ENCODE data around the gene GNG3.

GNG3 gene

GRCh38 chr11:62669420-62670161 is 37.9 kb upstream of the GNG3 start:
- H3F3A ChIP-seq (ENCODE audit: control insufficient read depth, insufficient read depth), result peaks cover 55% of the 10 kb centered on the region
- peaks cover 89% of the 10 kb centered on the region for H3K79me2 ChIP-seq (ENCODE audit: control insufficient read depth, low read length)
- H3K9me2 ChIP-seq (replicated peaks; ENCODE audit: control insufficient read depth, low read length), result no peaks in the 10 kb centered on the region
- no peak for TF ChIP-seq EZH2phosphoT487 (IDR thresholded peaks at IDR 0.05; ENCODE audit: borderline replicate concordance, low read length)
- TF ChIP-seq CTCF (IDR thresholded peaks at IDR 0.05; ENCODE audit: low read depth, low read length, poor library complexity, severe bottlenecking), result no peak
- H4K20me1 ChIP-seq (ENCODE audit: control insufficient read depth, insufficient read depth, low read depth, low read length), result peaks cover 12% of the 10 kb centered on the region
- peak overlapping the region; percentile 92 for H3K27ac ChIP-seq (ENCODE audit: low read depth, low read length)
- H3K36me3 ChIP-seq (ENCODE audit: control insufficient read depth, low read length), result peaks cover 82% of the 10 kb centered on the region
- H3K27me3 ChIP-seq (ENCODE audit: control insufficient read depth, low read length), result no peaks in the 10 kb centered on the region
- H3K4me3 ChIP-seq (ENCODE audit: low read length), result peak overlapping the region; percentile 95
- peak overlapping the region; percentile 99 for H3K4me2 ChIP-seq (ENCODE audit: low read length)
- H3K4me1 ChIP-seq (ENCODE audit: control insufficient read depth, low read length), result peaks cover 65% of the 10 kb centered on the region
- no peaks in the 10 kb centered on the region for H3K9me3 ChIP-seq (ENCODE audit: control insufficient read depth, insufficient read depth, low read length)

- H3K4me2 ChIP-seq (ENCODE audit: low read length), result peak overlapping the region; percentile 99
- H3K36me3 ChIP-seq (ENCODE audit: control insufficient read depth, low read length), result peaks cover 76% of the 10 kb centered on the region
- H3K4me3 ChIP-seq (ENCODE audit: low read length), result peak overlapping the region; percentile 95
- H3K79me2 ChIP-seq (ENCODE audit: control insufficient read depth, low read length), result peaks cover 85% of the 10 kb centered on the region
- peaks cover 64% of the 10 kb centered on the region for H3K4me1 ChIP-seq (ENCODE audit: control insufficient read depth, low read length)
- peak overlapping the region; percentile 92 for H3K27ac ChIP-seq (ENCODE audit: low read depth, low read length)
- no peaks in the 10 kb centered on the region for H3K9me3 ChIP-seq (ENCODE audit: control insufficient read depth, insufficient read depth, low read length)
- H4K20me1 ChIP-seq (ENCODE audit: control insufficient read depth, insufficient read depth, low read depth, low read length), result peaks cover 5% of the 10 kb centered on the region
- H3K27me3 ChIP-seq (ENCODE audit: control insufficient read depth, low read length), result no peaks in the 10 kb centered on the region
- TF ChIP-seq EZH2phosphoT487 (IDR thresholded peaks at IDR 0.05; ENCODE audit: borderline replicate concordance, low read length) (no peak), CTCF (IDR thresholded peaks at IDR 0.05; ENCODE audit: low read depth, low read length, poor library complexity, severe bottlenecking) (no peak)
- no peaks in the 10 kb centered on the region for H3K9me2 ChIP-seq (replicated peaks; ENCODE audit: control insufficient read depth, low read length)
- H3F3A ChIP-seq (ENCODE audit: control insufficient read depth, insufficient read depth), result peaks cover 46% of the 10 kb centered on the region
Measured at GRCh38 chr11:62671236-62671607, 36.3 kb upstream of the GNG3 start.

- peaks cover 45% of the 10 kb centered on the region for H3F3A ChIP-seq (ENCODE audit: control insufficient read depth, insufficient read depth)
- TF ChIP-seq EZH2phosphoT487 (IDR thresholded peaks at IDR 0.05; ENCODE audit: borderline replicate concordance, low read length), result no peak
- H3K4me1 ChIP-seq (ENCODE audit: control insufficient read depth, low read length), result peaks cover 64% of the 10 kb centered on the region
- H4K20me1 ChIP-seq (ENCODE audit: control insufficient read depth, insufficient read depth, low read depth, low read length), result no peaks in the 10 kb centered on the region
- peaks cover 85% of the 10 kb centered on the region for H3K79me2 ChIP-seq (ENCODE audit: control insufficient read depth, low read length)
- peak within 1 kb of the TSS; percentile 92 for H3K27ac ChIP-seq (ENCODE audit: low read depth, low read length)
- no peaks in the 10 kb centered on the region for H3K9me3 ChIP-seq (ENCODE audit: control insufficient read depth, insufficient read depth, low read length)
- H3K27me3 ChIP-seq (ENCODE audit: control insufficient read depth, low read length), result no peaks in the 10 kb centered on the region
- peak within 1 kb of the TSS; percentile 95 for H3K4me3 ChIP-seq (ENCODE audit: low read length)
- H3K4me2 ChIP-seq (ENCODE audit: low read length), result peak within 1 kb of the TSS; percentile 99
- H3K36me3 ChIP-seq (ENCODE audit: control insufficient read depth, low read length), result peaks cover 76% of the 10 kb centered on the region
- no peaks in the 10 kb centered on the region for H3K9me2 ChIP-seq (replicated peaks; ENCODE audit: control insufficient read depth, low read length)
Measured at GRCh38 chr11:62671608-62672389, 35.7 kb upstream of the GNG3 start, which contains the start of the genes LBHD1 and UQCC3. TSS of gene LBHD1 (minus strand) at chr11:62672267. CDS start at chr11:62670031, 2,236 bp downstream. TSS of gene UQCC3 (plus strand) at chr11:62671673. CDS start at chr11:62671746, 73 bp downstream.

Measured in DOHH2 (cell line).